IMR-90 (cell line): Measurements from ENCODE around the gene CHRNA5. TPM values are rescaled to one million over a fixed set of nuclear protein-coding genes. Genes with fewer than 3 reads are reported as not detected.

Source experiments
- ATAC-seq: fragments of 200-7000 bp; cut with Tn5 transposase; 2 replicates; pipeline ENCODE4 v1.9.1; 2020; ENCODE audit warnings: low read depth, mild to moderate bottlenecking, moderate library complexity
- BruUV-seq: library from RNA; stranded (reverse); fragments of 400-500 nt; replicated peaks from 2 replicates; lab custom pipeline; 2021; lab: Mats Ljungman, UMichigan
- CTCF ChIA-PET: fragments of 300-600 bp; formaldehyde crosslinking; extraction: SDS; loops from one replicate; lab custom pipeline; 2021; ENCODE audit warnings: antibody characterized with exemption; lab: Yijun Ruan, JAX
- POLR2A ChIA-PET: fragments of 300-600 bp; sonication (Branson Sonifier 250); formaldehyde crosslinking; loops from one replicate; lab custom pipeline; 2022; ENCODE audit warnings: antibody characterized with exemption; ENCODE audit not compliant: unreplicated experiment; lab: Charles Lee
- DNase-seq: peaks from one replicate; pipeline ENCODE4 v3.0.0; 2013
- H2AFZ ChIP-seq: replicated peaks from 2 replicates; pipeline ENCODE3; 2013; ENCODE audit warnings: low read length, mild to moderate bottlenecking; ENCODE audit not compliant: poor library complexity
- H2AK5ac ChIP-seq: 2 replicates; pipeline ENCODE4 v1.6.1; 2013; ENCODE audit warnings: low read depth, low read length, inconsistent platforms
- H2AK9ac ChIP-seq: replicated peaks from 2 replicates; pipeline ENCODE3; 2013; ENCODE audit warnings: mild to moderate bottlenecking, low read depth, low read length, moderate library complexity; ENCODE audit not compliant: poor library complexity
- H2BK120ac ChIP-seq: 2 replicates; pipeline ENCODE4 v1.6.1; 2013; ENCODE audit warnings: low read depth, low read length, inconsistent platforms
- H2BK15ac ChIP-seq: 3 replicates; pipeline ENCODE4 v1.6.1; 2013; ENCODE audit warnings: low read depth, low read length, inconsistent platforms
- H2BK20ac ChIP-seq: 2 replicates; pipeline ENCODE4 v1.6.1; 2013; ENCODE audit warnings: low read depth, mild to moderate bottlenecking, inconsistent platforms, low read length, moderate library complexity
- H2BK5ac ChIP-seq: 2 replicates; pipeline ENCODE4 v1.6.1; 2013; ENCODE audit warnings: mild to moderate bottlenecking, low read depth, low read length, inconsistent platforms; ENCODE audit not compliant: poor library complexity, severe bottlenecking
- H3K14ac ChIP-seq: replicated peaks from 2 replicates; pipeline ENCODE4 v1.6.1; 2013; ENCODE audit warnings: low read depth, low read length, inconsistent platforms
- H3K18ac ChIP-seq: 2 replicates; pipeline ENCODE4 v1.6.1; 2013; ENCODE audit warnings: low read depth, low read length, control low read depth
- H3K23ac ChIP-seq: 2 replicates; pipeline ENCODE4 v1.6.1; 2013; ENCODE audit warnings: low read depth, low read length, inconsistent platforms
- H3K27ac ChIP-seq: 2 replicates; pipeline ENCODE4 v1.5.1; 2013; ENCODE audit warnings: mild to moderate bottlenecking, control low read depth, low read length; ENCODE audit not compliant: insufficient read depth
- H3K27me3 ChIP-seq: 2 replicates; pipeline ENCODE4 v1.6.1; 2013; ENCODE audit warnings: low read length; ENCODE audit not compliant: control insufficient read depth, insufficient read depth
- H3K36me3 ChIP-seq: 2 replicates; pipeline ENCODE4 v1.6.1; 2013; ENCODE audit warnings: low read length, mixed read lengths; ENCODE audit not compliant: control insufficient read depth, insufficient read depth
- H3K4ac ChIP-seq: 2 replicates; pipeline ENCODE4 v1.6.1; 2013; ENCODE audit warnings: low read depth, low read length, inconsistent platforms
- H3K4me1 ChIP-seq: 2 replicates; pipeline ENCODE4 v1.6.1; 2013; ENCODE audit warnings: low read length, mixed read lengths; ENCODE audit not compliant: control insufficient read depth, insufficient read depth
- H3K4me2 ChIP-seq: 2 replicates; pipeline ENCODE4 v1.6.1; 2013; ENCODE audit warnings: low read depth, mild to moderate bottlenecking, control low read depth, low read length, moderate library complexity
- H3K4me3 ChIP-seq: 2 replicates; pipeline ENCODE4 v1.5.1; 2013; ENCODE audit warnings: low read depth, mild to moderate bottlenecking, control low read depth, low read length, moderate library complexity; ENCODE audit not compliant: insufficient read depth
- H3K56ac ChIP-seq: 2 replicates; pipeline ENCODE4 v1.6.1; 2013; ENCODE audit warnings: low read length, inconsistent platforms; ENCODE audit not compliant: insufficient read depth; ENCODE audit errors: extremely low read depth
- H3K79me1 ChIP-seq, 2 experiments: 2 replicates each; pipeline ENCODE4 v1.6.1; 2013; ENCODE audit warnings: low read length in 2 of 2, inconsistent platforms in 1 of 2, low read depth in 1 of 2
- H3K9ac ChIP-seq: 2 replicates; pipeline ENCODE4 v1.6.1; 2013; ENCODE audit warnings: low read depth, low read length, control low read depth
- H3K9me1 ChIP-seq: 2 replicates; pipeline ENCODE4 v1.6.1; 2013; ENCODE audit warnings: low read length, inconsistent platforms; ENCODE audit not compliant: insufficient read depth
- H3K9me3 ChIP-seq: 2 replicates; pipeline ENCODE4 v1.6.1; 2013; ENCODE audit warnings: low read length; ENCODE audit not compliant: control insufficient read depth, insufficient read depth
- H4K20me1 ChIP-seq: 2 replicates; pipeline ENCODE4 v1.6.1; 2013; ENCODE audit warnings: low read length, inconsistent platforms; ENCODE audit not compliant: insufficient read depth
- H4K5ac ChIP-seq: 2 replicates; pipeline ENCODE4 v1.6.1; 2013; ENCODE audit warnings: mild to moderate bottlenecking, low read depth, low read length, control low read depth
- H4K8ac ChIP-seq, 2 experiments: 2 replicates each; pipeline ENCODE4 v1.6.1; 2013; ENCODE audit warnings: low read depth in 2 of 2, low read length in 2 of 2, control low read depth in 1 of 2, inconsistent platforms in 1 of 2
- H4K91ac ChIP-seq: 2 replicates; pipeline ENCODE4 v1.6.1; 2013; ENCODE audit warnings: low read depth, low read length, inconsistent platforms; ENCODE audit not compliant: insufficient read depth
- BHLHE40 ChIP-seq: fragments of 150-350 bp; IDR thresholded peaks from 2 replicates; pipeline ENCODE4 v1.6.1; 2016; ENCODE audit warnings: mild to moderate bottlenecking, low read depth, low read length
- CEBPB ChIP-seq: IDR thresholded peaks from 2 replicates; pipeline ENCODE4 v1.6.1; 2012; ENCODE audit warnings: low read depth, low read length, improper control_type of control experiment
- ELK1 ChIP-seq: fragments of 150-350 bp; IDR thresholded peaks from 2 replicates; pipeline ENCODE4 v1.6.1; 2016; ENCODE audit warnings: low read depth, mild to moderate bottlenecking, low read length, moderate library complexity, borderline replicate concordance
- FOS ChIP-seq: fragments of 150-350 bp; IDR thresholded peaks from 2 replicates; pipeline ENCODE4 v1.6.1; 2016; ENCODE audit warnings: low read depth, low read length
- NFE2L2 ChIP-seq: fragments of 150-350 bp; IDR thresholded peaks from 2 replicates; pipeline ENCODE4 v1.6.1; 2016; ENCODE audit warnings: low read depth, mild to moderate bottlenecking, low read length
- POLR2A ChIP-seq: IDR thresholded peaks from 2 replicates; pipeline ENCODE4 v1.6.1; 2012; ENCODE audit warnings: mild to moderate bottlenecking, low read depth, low read length
- RAD21 ChIP-seq: IDR thresholded peaks from 2 replicates; pipeline ENCODE4 v1.6.1; 2012; ENCODE audit warnings: low read length, improper control_type of control experiment
- RFX5 ChIP-seq: IDR thresholded peaks from 2 replicates; pipeline ENCODE4 v1.8.0; 2012; ENCODE audit warnings: low read depth, mild to moderate bottlenecking, low read length, moderate library complexity
- WGBS, 2 experiments: methylation state at CpG; one replicate each; pipeline versions ENCODE4 v1.1.5 to v1.1.7; 2013; ENCODE audit warnings: missing lambda C conversion rate in 2 of 2; ENCODE audit not compliant: insufficient read length in 1 of 2; ENCODE audit errors: extremely low coverage in 2 of 2; 5-methylcytosine and 5-hydroxymethylcytosine counted together
- dilution Hi-C: fragments of 300-500 bp; cut with HindIII; formaldehyde crosslinking; loops from one replicate; pipeline ENCODE4 v1.14.3; 2018; ENCODE audit warnings: low sequenced_read_pairs; ENCODE audit not compliant: unreplicated experiment
- in situ Hi-C: fragments of 300-500 bp; cut with MboI; formaldehyde crosslinking; loops from 3 replicates; pipeline ENCODE4 v1.14.3; 2019; ENCODE audit warnings: low sequenced_read_pairs, inconsistent platforms, mixed read lengths
- intact Hi-C: fragments of 100-400 bp; cut with micrococcal nuclease; formaldehyde crosslinking; loops from 2 replicates; pipeline ENCODE4 v1.10.0; 2022
- polyA plus RNA-seq, 3 experiments: library from polyadenylated mRNA; depleted of rRNA; stranded (reverse); fragments of >200 nt; gene quantifications; 2 replicates each; pipeline ENCODE4 v1.2.3, GENCODE V29; 2012; ENCODE audit warnings: low replicate concordance in 1 of 3
- total RNA-seq: library from RNA; depleted of rRNA; stranded (reverse); fragments of >200 nt; gene quantifications from 2 replicates; pipeline ENCODE4 v1.2.3, GENCODE V29; 2012
- TF ChIP-seq, protein P1 (sequence below): fragments of 150-350 bp; IDR thresholded peaks from 2 replicates; pipeline ENCODE4 v1.6.1; 2017; ENCODE audit warnings: mild to moderate bottlenecking, antibody characterized with exemption, low read length, low read depth

The CHRNA5 gene
- total and polyA plus RNA-seq, 2 of the 4 experiments (the other 2 are of a cell fraction): 0.54 to 0.94 TPM

DNA sequence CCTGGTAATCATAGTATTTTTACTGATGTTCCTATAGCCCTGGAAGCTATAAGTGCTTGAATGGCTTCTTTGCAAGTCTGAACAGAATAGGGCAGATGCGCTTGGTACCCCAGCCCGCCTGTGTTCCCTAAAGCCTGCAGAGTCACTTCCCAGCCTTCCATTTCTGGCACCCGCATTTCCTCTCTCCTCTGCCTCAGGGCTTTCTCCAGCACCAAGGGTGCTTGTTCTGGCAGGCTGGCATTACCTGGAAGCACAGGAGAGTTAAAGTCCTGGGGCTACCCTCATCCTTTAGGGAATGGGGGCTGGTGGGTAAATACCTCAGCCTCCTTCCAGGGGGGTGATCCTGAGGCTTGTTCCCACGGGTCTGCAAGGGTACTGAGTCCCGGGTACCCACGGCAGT is 62.9 kb downstream of the CHRNA5 start:
- Histone ChIP-seq H4K5ac (no peak overlapping the region), H3K27me3 (peaks cover 63% of the 10 kb centered on the region)

More for the DNA sequence above, 62.9 kb downstream of the CHRNA5 start:
- no peak overlapping the region for H3K56ac ChIP-seq
- H2BK20ac ChIP-seq: no peak overlapping the region
- H4K8ac ChIP-seq: no peak overlapping the region
- no TSS peak for BruUV-seq
- no peak overlapping the region for H3K4me2 ChIP-seq
- TF ChIP-seq BHLHE40 (no peak), CEBPB (no peak), RAD21 (no peak), POLR2A (no peak), ELK1 (no peak), NFE2L2 (no peak), FOS (no peak), RFX5 (no peak)
- TF ChIP-seq, protein P1, sequence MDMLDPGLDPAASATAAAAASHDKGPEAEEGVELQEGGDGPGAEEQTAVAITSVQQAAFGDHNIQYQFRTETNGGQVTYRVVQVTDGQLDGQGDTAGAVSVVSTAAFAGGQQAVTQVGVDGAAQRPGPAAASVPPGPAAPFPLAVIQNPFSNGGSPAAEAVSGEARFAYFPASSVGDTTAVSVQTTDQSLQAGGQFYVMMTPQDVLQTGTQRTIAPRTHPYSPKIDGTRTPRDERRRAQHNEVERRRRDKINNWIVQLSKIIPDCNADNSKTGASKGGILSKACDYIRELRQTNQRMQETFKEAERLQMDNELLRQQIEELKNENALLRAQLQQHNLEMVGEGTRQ: no peak
- dilution Hi-C loops: no loop called here
- H2AFZ ChIP-seq: no peak overlapping the region
- no peaks in the 10 kb centered on the region for H3K36me3 ChIP-seq
- no peak overlapping the region for H3K4ac ChIP-seq
- H2BK15ac ChIP-seq: no peak overlapping the region
- H2BK5ac ChIP-seq: no peak overlapping the region
- ChIA-PET POLR2A (no interaction called here), CTCF (no interaction called here)
- WGBS, 2 experiments: 39% methylated on average over 3 of the region's 6 CpGs; no CpG with 5 or more reads in 1 of the 2 experiments
- no peak overlapping the region for H3K9ac ChIP-seq
- no peaks in the 10 kb centered on the region for H3K79me1 ChIP-seq
- no peak overlapping the region for H3K23ac ChIP-seq
- no peaks in the 10 kb centered on the region for H4K20me1 ChIP-seq
- no peak overlapping the region for H3K18ac ChIP-seq
- no peak for ATAC-seq
- H2AK9ac ChIP-seq: no peak overlapping the region
- peaks cover under 1% of the 10 kb centered on the region for H3K9me3 ChIP-seq
- H3K4me1 ChIP-seq: no peaks in the 10 kb centered on the region
- H3K14ac ChIP-seq: no peak overlapping the region
- in situ Hi-C loops: no loop called here
- no peak for DNase-seq
- no peaks in the 10 kb centered on the region for H3K9me1 ChIP-seq
- no peak overlapping the region for H3K27ac ChIP-seq
- intact Hi-C loops: no loop called here
- H4K91ac ChIP-seq: no peak overlapping the region
- H2AK5ac ChIP-seq: no peak overlapping the region
- no peak overlapping the region for H3K4me3 ChIP-seq
- H2BK120ac ChIP-seq: no peak overlapping the region
